HEK293 (cell line): ENCODE measurements around the gene RNF113B.
A peak's percentile ranks its signal among the peaks of the same experiment; 100 is the strongest.

Experiments used
- CTCF ChIA-PET: fragments of 350-600 bp; formaldehyde crosslinking; extraction: SDS; loops from one replicate; lab custom pipeline; 2021; ENCODE audit warnings: antibody characterized with exemption; lab: Yijun Ruan, JAX
- POLR2A ChIA-PET: fragments of 300-600 bp; formaldehyde crosslinking; extraction: SDS; loops from one replicate; lab custom pipeline; 2020; ENCODE audit warnings: antibody characterized with exemption, inconsistent platforms; lab: Yijun Ruan, JAX
- H3K27ac ChIP-seq: fragments of 200-500 bp; sonication (Bioruptor generic); 2 replicates; pipeline ENCODE4 v1.5.1; 2014; ENCODE audit warnings: low read depth, low read length, control low read depth, inconsistent platforms; ENCODE audit errors: extremely low read depth
- H3K36me3 ChIP-seq, 2 experiments: fragments of 200-500 bp in 1 of 2; sonication (Bioruptor generic) in 1 of 2; 1 replicate in 1 of 2; 2 replicates in 1 of 2; pipeline ENCODE4 v1.5.1; 2014 to 2017; ENCODE audit warnings: inconsistent platforms in 2 of 2, low read length in 2 of 2; ENCODE audit not compliant: control insufficient read depth in 2 of 2, insufficient read depth in 1 of 2
- H3K4me1 ChIP-seq: fragments of 200-500 bp; sonication (Bioruptor generic); 2 replicates; pipeline ENCODE4 v1.5.1; 2014; ENCODE audit warnings: mild to moderate bottlenecking, low read length, inconsistent platforms; ENCODE audit not compliant: control insufficient read depth, insufficient read depth
- H3K4me3 ChIP-seq: 2 replicates; pipeline ENCODE4 v1.5.1; 2011; ENCODE audit warnings: low read depth, mild to moderate bottlenecking, control low read depth, low read length, moderate library complexity
- H3K9me3 ChIP-seq: fragments of 200-500 bp; sonication (Bioruptor generic); 2 replicates; pipeline ENCODE4 v1.5.1; 2014; ENCODE audit warnings: low read depth, low read length, inconsistent platforms; ENCODE audit not compliant: control insufficient read depth, insufficient read depth
- EGR2 ChIP-seq: fragments of 450-650 bp; formaldehyde crosslinking; IDR thresholded peaks from 2 replicates; pipeline ENCODE4 v1.5.1; 2016; ENCODE audit warnings: low read depth, missing biosample characterization, missing genetic modification characterization
- GFI1B ChIP-seq: fragments of 450-650 bp; formaldehyde crosslinking; IDR thresholded peaks from 2 replicates; pipeline ENCODE4 v1.5.1; 2016; ENCODE audit warnings: missing biosample characterization, missing genetic modification characterization
- GLIS1 ChIP-seq: fragments of 450-650 bp; formaldehyde crosslinking; IDR thresholded peaks from 2 replicates; pipeline ENCODE4 v1.5.1; 2016; ENCODE audit warnings: missing biosample characterization, missing genetic modification characterization
- OSR2 ChIP-seq: fragments of 450-650 bp; formaldehyde crosslinking; IDR thresholded peaks from 2 replicates; pipeline ENCODE4 v1.5.1; 2016; ENCODE audit warnings: missing biosample characterization, missing genetic modification characterization
- ZBTB1 ChIP-seq: fragments of 450-650 bp; formaldehyde crosslinking; IDR thresholded peaks from 2 replicates; pipeline ENCODE4 v1.5.1; 2016; ENCODE audit warnings: missing biosample characterization, missing genetic modification characterization
- ZFP41 ChIP-seq: fragments of 450-650 bp; formaldehyde crosslinking; IDR thresholded peaks from 2 replicates; pipeline ENCODE4 v1.5.1; 2016; ENCODE audit warnings: missing biosample characterization, missing genetic modification characterization, borderline replicate concordance
- ZNF155 ChIP-seq: fragments of 450-650 bp; formaldehyde crosslinking; IDR thresholded peaks from 2 replicates; pipeline ENCODE4 v1.5.1; 2016; ENCODE audit warnings: missing biosample characterization, missing genetic modification characterization
- ZNF184 ChIP-seq: fragments of 450-650 bp; IDR thresholded peaks from 2 replicates; pipeline ENCODE4 v1.5.1; 2018; ENCODE audit warnings: missing biosample characterization, mild to moderate bottlenecking, missing genetic modification characterization
- ZNF19 ChIP-seq: fragments of 450-650 bp; formaldehyde crosslinking; IDR thresholded peaks from 2 replicates; pipeline ENCODE4; 2016; ENCODE audit warnings: missing biosample characterization, missing genetic modification characterization, low read depth
- ZNF211 ChIP-seq: fragments of 450-650 bp; formaldehyde crosslinking; IDR thresholded peaks from 2 replicates; pipeline ENCODE4 v1.5.1; 2016; ENCODE audit warnings: low read depth, missing biosample characterization, missing genetic modification characterization
- ZNF324 ChIP-seq: fragments of 450-650 bp; formaldehyde crosslinking; IDR thresholded peaks from 2 replicates; pipeline ENCODE4 v1.5.1; 2016; ENCODE audit warnings: missing biosample characterization, missing genetic modification characterization
- ZNF366 ChIP-seq: fragments of 450-650 bp; formaldehyde crosslinking; conservative IDR thresholded peaks from 2 replicates; pipeline ENCODE4 v1.5.1; 2016; ENCODE audit warnings: missing biosample characterization, missing genetic modification characterization
- ZNF37A ChIP-seq: fragments of 450-650 bp; IDR thresholded peaks from 2 replicates; pipeline ENCODE4 v1.5.1; 2018; ENCODE audit warnings: missing biosample characterization, missing genetic modification characterization
- ZNF473 ChIP-seq: fragments of 450-650 bp; formaldehyde crosslinking; IDR thresholded peaks from 2 replicates; pipeline ENCODE4 v1.5.1; 2017; ENCODE audit warnings: missing biosample characterization, missing genetic modification characterization
- ZNF510 ChIP-seq: fragments of 450-650 bp; formaldehyde crosslinking; IDR thresholded peaks from 2 replicates; pipeline ENCODE4 v1.5.1; 2018; ENCODE audit warnings: mild to moderate bottlenecking, missing genetic modification characterization, missing biosample characterization; ENCODE audit not compliant: insufficient replicate concordance
- ZNF555 ChIP-seq: fragments of 450-650 bp; formaldehyde crosslinking; conservative IDR thresholded peaks from 2 replicates; pipeline ENCODE4 v1.5.1; 2017; ENCODE audit warnings: missing biosample characterization, mild to moderate bottlenecking, missing genetic modification characterization, inconsistent platforms
- ZNF626 ChIP-seq: fragments of 450-650 bp; sonication (Bioruptor Pico); formaldehyde crosslinking; IDR thresholded peaks from 2 replicates; pipeline ENCODE4 v1.5.1; 2018; ENCODE audit warnings: missing biosample characterization, missing genetic modification characterization, inconsistent platforms
- ZNF654 ChIP-seq: fragments of 450-650 bp; formaldehyde crosslinking; IDR thresholded peaks from 2 replicates; pipeline ENCODE4 v1.5.1; 2016; ENCODE audit warnings: low read depth, missing biosample characterization, missing genetic modification characterization
- ZNF660 ChIP-seq: fragments of 450-650 bp; IDR thresholded peaks from 2 replicates; pipeline ENCODE4 v1.5.1; 2018; ENCODE audit warnings: missing biosample characterization, mild to moderate bottlenecking, missing genetic modification characterization
- ZNF670 ChIP-seq: fragments of 450-650 bp; formaldehyde crosslinking; IDR thresholded peaks from 2 replicates; pipeline ENCODE4 v1.5.1; 2016; ENCODE audit warnings: missing biosample characterization, missing genetic modification characterization, low read depth
- ZNF677 ChIP-seq: fragments of 450-650 bp; IDR thresholded peaks from 2 replicates; pipeline ENCODE4 v1.5.0; 2018; ENCODE audit warnings: missing biosample characterization, mild to moderate bottlenecking, missing genetic modification characterization, moderate library complexity
- ZNF701 ChIP-seq: fragments of 450-650 bp; formaldehyde crosslinking; IDR thresholded peaks from 2 replicates; pipeline ENCODE4 v1.5.1; 2016; ENCODE audit warnings: missing biosample characterization, missing genetic modification characterization
- ZNF747 ChIP-seq: fragments of 450-650 bp; formaldehyde crosslinking; IDR thresholded peaks from 2 replicates; pipeline ENCODE4 v1.5.1; 2016; ENCODE audit warnings: missing biosample characterization, missing genetic modification characterization
- ZNF76 ChIP-seq: fragments of 450-650 bp; formaldehyde crosslinking; IDR thresholded peaks from 2 replicates; pipeline ENCODE4; 2016; ENCODE audit warnings: low read depth, missing biosample characterization, missing genetic modification characterization, borderline replicate concordance
- ZXDB ChIP-seq: fragments of 450-650 bp; formaldehyde crosslinking; IDR thresholded peaks from 2 replicates; pipeline ENCODE4 v1.5.1; 2016; ENCODE audit warnings: missing biosample characterization, missing genetic modification characterization
- TF ChIP-seq, protein P1 (sequence below): fragments of 450-650 bp; formaldehyde crosslinking; IDR thresholded peaks from 2 replicates; pipeline ENCODE4 v1.5.1; 2016; ENCODE audit warnings: missing biosample characterization, missing genetic modification characterization
- TF ChIP-seq, protein P2 (sequence below): fragments of 450-650 bp; formaldehyde crosslinking; IDR thresholded peaks from 2 replicates; pipeline ENCODE4 v1.5.1; 2016; ENCODE audit warnings: missing biosample characterization, missing genetic modification characterization
- TF ChIP-seq, protein P3 (sequence below): fragments of 450-650 bp; formaldehyde crosslinking; IDR thresholded peaks from 2 replicates; pipeline ENCODE4 v1.5.1; 2016; ENCODE audit warnings: missing biosample characterization, missing genetic modification characterization
- TF ChIP-seq, protein P4 (sequence below): fragments of 450-650 bp; formaldehyde crosslinking; IDR thresholded peaks from 2 replicates; pipeline ENCODE4 v1.5.1; 2016; ENCODE audit warnings: missing biosample characterization, missing genetic modification characterization
- TF ChIP-seq, protein P5 (sequence below): fragments of 450-650 bp; formaldehyde crosslinking; IDR thresholded peaks from 2 replicates; pipeline ENCODE4 v1.5.1; 2016; ENCODE audit warnings: missing biosample characterization, missing genetic modification characterization

Gene RNF113B

DNA sequence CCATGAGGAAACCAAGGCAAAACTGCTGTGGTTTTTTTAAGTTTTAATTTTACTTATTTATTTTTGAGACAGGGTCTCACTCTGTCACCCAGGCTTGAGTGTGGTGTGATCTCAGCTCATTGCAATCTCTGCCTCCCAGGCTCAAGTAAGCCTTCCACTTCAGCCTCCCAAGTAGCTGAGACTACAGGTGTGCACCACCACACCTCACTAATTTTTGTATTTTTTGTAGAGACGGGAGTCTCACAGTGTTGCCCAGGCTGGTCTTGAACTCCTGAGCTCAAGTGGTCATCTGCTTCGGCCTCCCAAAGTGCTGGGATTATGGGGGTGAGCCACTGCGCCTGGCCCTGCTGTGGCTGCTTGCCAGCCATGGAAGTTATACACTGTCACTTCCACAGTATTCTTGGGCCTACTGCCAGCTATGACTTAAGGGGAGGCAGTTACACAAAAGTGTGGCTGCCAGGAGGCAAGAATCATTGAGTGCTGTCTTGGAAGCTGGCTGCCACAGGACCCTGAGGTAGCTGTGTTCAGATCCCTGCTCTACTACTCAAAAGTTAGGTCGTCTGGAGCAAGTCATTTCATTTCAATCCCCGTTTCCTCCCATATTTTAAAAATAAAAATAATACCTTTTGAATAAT, 21.5 kb downstream of the RNF113B start (continued):
- TF ChIP-seq, protein P1, sequence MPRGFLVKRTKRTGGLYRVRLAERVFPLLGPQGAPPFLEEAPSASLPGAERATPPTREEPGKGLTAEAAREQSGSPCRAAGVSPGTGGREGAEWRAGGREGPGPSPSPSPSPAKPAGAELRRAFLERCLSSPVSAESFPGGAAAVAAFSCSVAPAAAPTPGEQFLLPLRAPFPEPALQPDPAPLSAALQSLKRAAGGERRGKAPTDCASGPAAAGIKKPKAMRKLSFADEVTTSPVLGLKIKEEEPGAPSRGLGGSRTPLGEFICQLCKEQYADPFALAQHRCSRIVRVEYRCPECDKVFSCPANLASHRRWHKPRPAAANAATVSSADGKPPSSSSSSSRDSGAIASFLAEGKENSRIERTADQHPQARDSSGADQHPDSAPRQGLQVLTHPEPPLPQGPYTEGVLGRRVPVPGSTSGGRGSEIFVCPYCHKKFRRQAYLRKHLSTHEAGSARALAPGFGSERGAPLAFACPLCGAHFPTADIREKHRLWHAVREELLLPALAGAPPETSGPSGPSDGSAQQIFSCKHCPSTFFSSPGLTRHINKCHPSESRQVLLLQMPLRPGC (tag by site-specific recombination): no peak
- no peak for TF ChIP-seq ZNF76 (tag by site-specific recombination)
- TF ChIP-seq, protein P2, sequence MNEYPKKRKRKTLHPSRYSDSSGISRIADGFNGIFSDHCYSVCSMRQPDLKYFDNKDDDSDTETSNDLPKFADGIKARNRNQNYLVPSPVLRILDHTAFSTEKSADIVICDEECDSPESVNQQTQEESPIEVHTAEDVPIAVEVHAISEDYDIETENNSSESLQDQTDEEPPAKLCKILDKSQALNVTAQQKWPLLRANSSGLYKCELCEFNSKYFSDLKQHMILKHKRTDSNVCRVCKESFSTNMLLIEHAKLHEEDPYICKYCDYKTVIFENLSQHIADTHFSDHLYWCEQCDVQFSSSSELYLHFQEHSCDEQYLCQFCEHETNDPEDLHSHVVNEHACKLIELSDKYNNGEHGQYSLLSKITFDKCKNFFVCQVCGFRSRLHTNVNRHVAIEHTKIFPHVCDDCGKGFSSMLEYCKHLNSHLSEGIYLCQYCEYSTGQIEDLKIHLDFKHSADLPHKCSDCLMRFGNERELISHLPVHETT: no peak
- no peak for TF ChIP-seq ZBTB1
- TF ChIP-seq OSR2 (tag by site-specific recombination): peak; percentile 87
- no peak for TF ChIP-seq ZNF510
- no peak for TF ChIP-seq ZNF37A (tag by site-specific recombination)
- TF ChIP-seq ZNF155: no peak
- no peak for TF ChIP-seq ZNF626 (tag by site-specific recombination)
- TF ChIP-seq, protein P3, sequence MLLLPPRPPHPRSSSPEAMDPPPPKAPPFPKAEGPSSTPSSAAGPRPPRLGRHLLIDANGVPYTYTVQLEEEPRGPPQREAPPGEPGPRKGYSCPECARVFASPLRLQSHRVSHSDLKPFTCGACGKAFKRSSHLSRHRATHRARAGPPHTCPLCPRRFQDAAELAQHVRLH (tag by site-specific recombination): peak; percentile 82
- 0 out of 2 replicates have a peak, but pooled peaks have one; percentile 17 for TF ChIP-seq GLIS1
- no peak for TF ChIP-seq GFI1B

DNA sequence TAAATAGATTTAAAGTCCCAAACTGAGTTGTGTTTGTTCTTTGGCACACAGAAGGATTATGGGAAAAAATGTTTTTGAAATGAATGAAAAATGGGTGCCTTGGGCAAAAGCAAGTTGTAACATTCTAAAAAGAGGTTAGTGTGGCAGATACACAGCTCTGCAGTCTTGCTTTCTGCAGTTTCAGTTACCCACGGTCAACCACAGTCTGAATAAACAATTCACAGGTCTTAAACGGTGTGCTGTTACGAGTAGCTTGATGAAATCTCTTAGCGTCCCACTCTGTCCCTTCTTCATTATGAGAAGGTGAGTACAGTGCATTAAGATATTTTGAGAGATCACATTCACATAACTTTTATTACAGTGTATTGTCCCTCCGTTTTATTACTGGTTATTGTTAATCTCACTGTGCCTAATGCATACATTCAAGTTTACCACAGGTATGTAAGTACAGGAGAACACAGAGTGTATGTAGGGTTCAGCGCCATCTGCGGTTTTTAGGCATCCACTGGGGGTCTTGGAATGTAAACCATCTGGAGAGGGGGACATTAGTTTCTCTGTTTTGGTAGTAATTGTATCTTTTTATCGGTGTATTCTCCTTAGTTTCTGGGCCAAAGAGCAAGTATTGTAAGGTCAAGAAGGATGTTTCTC, 26.1 kb downstream of the RNF113B start:
- H3K9me3 ChIP-seq: no peaks in the 10 kb centered on the region
- CTCF ChIA-PET: no interaction called here
- no peaks in the 10 kb centered on the region for H3K36me3 ChIP-seq
- peaks cover 12% of the 10 kb centered on the region for H3K4me1 ChIP-seq
- H3K27ac ChIP-seq: 0 out of 2 replicates have a peak overlapping the region, but pooled peaks have one; percentile 31
- no peak overlapping the region for H3K4me3 ChIP-seq
- POLR2A ChIA-PET: interaction anchor here (0.5 kb wide), 1 partner anchor 247 kb away, joined by 4 read pairs; no protein-coding TSS in a partner anchor
- TF ChIP-seq ZNF19 (tag by site-specific recombination) (no peak), ZNF747 (tag by site-specific recombination) (no peak), ZNF654 (tag by site-specific recombination) (no peak), ZNF660 (tag by site-specific recombination) (no peak), ZNF184 (no peak), ZNF677 (tag by site-specific recombination) (no peak), ZFP41 (tag by site-specific recombination) (no peak), ZNF701 (tag by site-specific recombination) (no peak), ZNF366 (tag by site-specific recombination) (peak; percentile 42; the same call in 1 of the 2 replicates), EGR2 (no peak), ZNF211 (tag by site-specific recombination) (no peak), ZNF473 (tag by site-specific recombination) (no peak), ZXDB (tag by site-specific recombination) (no peak), ZNF670 (tag by site-specific recombination) (no peak), ZNF324 (no peak), ZNF555 (no peak)
- TF ChIP-seq, protein P4, sequence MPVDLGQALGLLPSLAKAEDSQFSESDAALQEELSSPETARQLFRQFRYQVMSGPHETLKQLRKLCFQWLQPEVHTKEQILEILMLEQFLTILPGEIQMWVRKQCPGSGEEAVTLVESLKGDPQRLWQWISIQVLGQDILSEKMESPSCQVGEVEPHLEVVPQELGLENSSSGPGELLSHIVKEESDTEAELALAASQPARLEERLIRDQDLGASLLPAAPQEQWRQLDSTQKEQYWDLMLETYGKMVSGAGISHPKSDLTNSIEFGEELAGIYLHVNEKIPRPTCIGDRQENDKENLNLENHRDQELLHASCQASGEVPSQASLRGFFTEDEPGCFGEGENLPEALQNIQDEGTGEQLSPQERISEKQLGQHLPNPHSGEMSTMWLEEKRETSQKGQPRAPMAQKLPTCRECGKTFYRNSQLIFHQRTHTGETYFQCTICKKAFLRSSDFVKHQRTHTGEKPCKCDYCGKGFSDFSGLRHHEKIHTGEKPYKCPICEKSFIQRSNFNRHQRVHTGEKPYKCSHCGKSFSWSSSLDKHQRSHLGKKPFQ: 0 out of 2 replicates have a peak, but pooled peaks have one; percentile 28
- TF ChIP-seq, protein P5, sequence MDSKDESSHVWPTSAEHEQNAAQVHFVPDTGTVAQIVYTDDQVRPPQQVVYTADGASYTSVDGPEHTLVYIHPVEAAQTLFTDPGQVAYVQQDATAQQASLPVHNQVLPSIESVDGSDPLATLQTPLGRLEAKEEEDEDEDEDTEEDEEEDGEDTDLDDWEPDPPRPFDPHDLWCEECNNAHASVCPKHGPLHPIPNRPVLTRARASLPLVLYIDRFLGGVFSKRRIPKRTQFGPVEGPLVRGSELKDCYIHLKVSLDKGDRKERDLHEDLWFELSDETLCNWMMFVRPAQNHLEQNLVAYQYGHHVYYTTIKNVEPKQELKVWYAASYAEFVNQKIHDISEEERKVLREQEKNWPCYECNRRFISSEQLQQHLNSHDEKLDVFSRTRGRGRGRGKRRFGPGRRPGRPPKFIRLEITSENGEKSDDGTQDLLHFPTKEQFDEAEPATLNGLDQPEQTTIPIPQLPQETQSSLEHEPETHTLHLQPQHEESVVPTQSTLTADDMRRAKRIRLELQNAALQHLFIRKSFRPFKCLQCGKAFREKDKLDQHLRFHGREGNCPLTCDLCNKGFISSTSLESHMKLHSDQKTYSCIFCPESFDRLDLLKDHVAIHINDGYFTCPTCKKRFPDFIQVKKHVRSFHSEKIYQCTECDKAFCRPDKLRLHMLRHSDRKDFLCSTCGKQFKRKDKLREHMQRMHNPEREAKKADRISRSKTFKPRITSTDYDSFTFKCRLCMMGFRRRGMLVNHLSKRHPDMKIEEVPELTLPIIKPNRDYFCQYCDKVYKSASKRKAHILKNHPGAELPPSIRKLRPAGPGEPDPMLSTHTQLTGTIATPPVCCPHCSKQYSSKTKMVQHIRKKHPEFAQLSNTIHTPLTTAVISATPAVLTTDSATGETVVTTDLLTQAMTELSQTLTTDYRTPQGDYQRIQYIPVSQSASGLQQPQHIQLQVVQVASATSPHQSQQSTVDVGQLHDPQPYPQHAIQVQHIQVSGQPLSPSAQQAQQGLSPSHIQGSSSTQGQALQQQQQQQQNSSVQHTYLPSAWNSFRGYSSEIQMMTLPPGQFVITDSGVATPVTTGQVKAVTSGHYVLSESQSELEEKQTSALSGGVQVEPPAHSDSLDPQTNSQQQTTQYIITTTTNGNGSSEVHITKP (tag by site-specific recombination): no peak
